H1 (cell line): ENCODE results near the gene COL25A1. TPM values are rescaled to one million over a fixed set of nuclear protein-coding genes. Genes with fewer than 3 reads are reported as not detected.

Source experiments
- CTCF ChIA-PET: fragments of 300-600 bp; sonication (Branson Sonifier 250); formaldehyde crosslinking; loops from one replicate; lab custom pipeline; 2021; ENCODE audit not compliant: partially characterized antibody; lab: Charles Lee
- POLR2A ChIA-PET: fragments of 300-600 bp; sonication (Branson Sonifier 250); formaldehyde crosslinking; loops from one replicate; lab custom pipeline; 2021; ENCODE audit warnings: inconsistent platforms; ENCODE audit not compliant: partially characterized antibody; lab: Charles Lee
- DNase-seq, 2 experiments: peaks; one replicate each; pipeline versions ENCODE4 v3.0.0 to v3.0.0-alpha.2; 2010 to 2022; ENCODE audit warnings: low spot score in 2 of 2, low read depth in 1 of 2, mixed read lengths in 1 of 2
- FAIRE-seq: peaks from 2 replicates; lab custom pipeline; 2011; peaks lifted over from hg19 to GRCh38; lab: Jason Lieb, UNC
- H2AFZ ChIP-seq: 2 replicates; pipeline ENCODE4 v1.8.1; 2012; ENCODE audit warnings: low read length, inconsistent platforms
- H2AK5ac ChIP-seq: 2 replicates; pipeline ENCODE4 v1.6.1; 2013; ENCODE audit warnings: low read depth, low read length
- H2BK120ac ChIP-seq: replicated peaks from 2 replicates; pipeline ENCODE3; 2013; ENCODE audit warnings: low read depth, low read length, inconsistent platforms
- H2BK12ac ChIP-seq: 2 replicates; pipeline ENCODE4 v1.6.1; 2013; ENCODE audit warnings: low read depth, low read length
- H2BK15ac ChIP-seq: 2 replicates; pipeline ENCODE4 v1.6.1; 2013; ENCODE audit warnings: low read length
- H2BK20ac ChIP-seq: 2 replicates; pipeline ENCODE4 v1.6.1; 2013; ENCODE audit warnings: low read length
- H2BK5ac ChIP-seq: 2 replicates; pipeline ENCODE4 v1.6.1; 2013; ENCODE audit warnings: low read depth, low read length
- H3K14ac ChIP-seq: 2 replicates; pipeline ENCODE4 v1.6.1; 2013; ENCODE audit warnings: inconsistent platforms; ENCODE audit not compliant: insufficient read length
- H3K18ac ChIP-seq: 2 replicates; pipeline ENCODE4 v1.6.1; 2013; ENCODE audit warnings: low read length; ENCODE audit errors: extremely low read depth
- H3K23ac ChIP-seq: 2 replicates; pipeline ENCODE4 v1.6.1; 2013; ENCODE audit warnings: inconsistent platforms; ENCODE audit not compliant: insufficient read length
- H3K23me2 ChIP-seq: 2 replicates; pipeline ENCODE4 v1.6.1; 2013; ENCODE audit warnings: low read depth, low read length
- H3K27ac ChIP-seq: 2 replicates; pipeline ENCODE4 v1.6.1; 2011; ENCODE audit warnings: low read depth, low read length, inconsistent platforms
- H3K27me3 ChIP-seq, 4 experiments: replicated peaks in 1 of 4; 1 replicate in 1 of 4; 2 replicates in 3 of 4; pipeline versions ENCODE4 v1.6.1 to v1.8.1; 2011 to 2013; ENCODE audit warnings: low read length in 3 of 4, mild to moderate bottlenecking in 3 of 4, inconsistent platforms in 2 of 4, mixed read lengths in 2 of 4, moderate library complexity in 1 of 4; ENCODE audit not compliant: control insufficient read depth in 3 of 4, insufficient read depth in 3 of 4; ENCODE audit errors: extremely low read depth in 1 of 4
- H3K36me3 ChIP-seq, 4 experiments: 2 replicates each; pipeline versions ENCODE4 v1.6.1 to v1.8.1; 2011 to 2013; ENCODE audit warnings: mild to moderate bottlenecking in 4 of 4, low read length in 3 of 4, moderate library complexity in 2 of 4, control low read depth in 1 of 4, inconsistent platforms in 1 of 4; ENCODE audit not compliant: insufficient read depth in 4 of 4, control insufficient read depth in 2 of 4
- H3K4ac ChIP-seq: replicated peaks from 2 replicates; pipeline ENCODE3; 2013; ENCODE audit warnings: low read length, low read depth, mixed read lengths, inconsistent platforms; ENCODE audit not compliant: insufficient read length
- H3K4me1 ChIP-seq, 4 experiments: replicated peaks in 1 of 4; 1 replicate in 1 of 4; 2 replicates in 3 of 4; pipeline versions ENCODE4 v1.6.1 to v1.8.1; 2011 to 2013; ENCODE audit warnings: low read length in 3 of 4, inconsistent platforms in 2 of 4, mixed read lengths in 1 of 4; ENCODE audit not compliant: insufficient read depth in 4 of 4, control insufficient read depth in 3 of 4
- H3K4me2 ChIP-seq, 2 experiments: 2 replicates each; pipeline versions ENCODE4 v1.6.1 to v1.8.1; 2011 to 2013; ENCODE audit warnings: low read depth in 2 of 2, low read length in 2 of 2, control low read depth in 1 of 2, inconsistent platforms in 1 of 2, mild to moderate bottlenecking in 1 of 2; ENCODE audit not compliant: insufficient read depth in 1 of 2
- H3K4me3 ChIP-seq, 4 experiments: fragments of 200-600, 300-600 bp in 1 of 4; sonication (generic), shearing (Covaris generic), sonication (Bioruptor Twin) in 1 of 4; 2 replicates each; pipeline versions ENCODE4 v1.5.1 to v1.8.1; 2011 to 2016; ENCODE audit warnings: low read length in 4 of 4, low read depth in 3 of 4, control low read depth in 2 of 4, inconsistent platforms in 2 of 4, mild to moderate bottlenecking in 2 of 4, mixed read lengths in 1 of 4, moderate library complexity in 1 of 4; ENCODE audit not compliant: insufficient read depth in 2 of 4; ENCODE audit errors: extremely low read depth in 1 of 4
- H3K56ac ChIP-seq: replicated peaks from 2 replicates; pipeline ENCODE3; 2013; ENCODE audit warnings: low read depth, mild to moderate bottlenecking, mixed read lengths, low read length, inconsistent platforms; ENCODE audit not compliant: insufficient read length
- H3K79me1 ChIP-seq: 2 replicates; pipeline ENCODE4 v1.6.1; 2013; ENCODE audit warnings: low read depth, low read length, control low read depth
- H3K79me2 ChIP-seq, 2 experiments: 2 replicates each; pipeline versions ENCODE4 v1.6.1 to v1.8.1; 2012 to 2013; ENCODE audit warnings: low read length in 2 of 2, mild to moderate bottlenecking in 2 of 2, inconsistent platforms in 1 of 2; ENCODE audit not compliant: insufficient read depth in 2 of 2, control insufficient read depth in 1 of 2
- H3K9ac ChIP-seq, 4 experiments: replicated peaks in 1 of 4; 1 replicate in 1 of 4; 2 replicates in 3 of 4; pipeline versions ENCODE4 v1.6.1 to v1.8.1; 2011 to 2013; ENCODE audit warnings: low read depth in 3 of 4, low read length in 3 of 4, control low read depth in 2 of 4, mild to moderate bottlenecking in 2 of 4, moderate library complexity in 2 of 4, inconsistent platforms in 1 of 4; ENCODE audit errors: extremely low read depth in 1 of 4
- H3K9me3 ChIP-seq, 2 experiments: 2 replicates each; pipeline versions ENCODE4 v1.6.1 to v1.8.1; 2012 to 2013; ENCODE audit warnings: mild to moderate bottlenecking in 2 of 2, moderate library complexity in 2 of 2, control low read depth in 1 of 2, inconsistent platforms in 1 of 2, low read depth in 1 of 2, low read length in 1 of 2, mixed read lengths in 1 of 2; ENCODE audit not compliant: insufficient read depth in 2 of 2
- H4K20me1 ChIP-seq, 2 experiments: replicated peaks in 1 of 2; 2 replicates each; pipeline versions ENCODE3 to v1.8.1; 2011 to 2013; ENCODE audit warnings: inconsistent platforms in 2 of 2, low read length in 2 of 2, mild to moderate bottlenecking in 1 of 2; ENCODE audit not compliant: insufficient read depth in 2 of 2, control insufficient read depth in 1 of 2
- H4K5ac ChIP-seq: 2 replicates; pipeline ENCODE4 v1.6.1; 2013; ENCODE audit warnings: low read length, low read depth, mixed read lengths, inconsistent platforms; ENCODE audit not compliant: insufficient read length
- H4K8ac ChIP-seq: 2 replicates; pipeline ENCODE4 v1.8.0; 2013; ENCODE audit warnings: mild to moderate bottlenecking, moderate library complexity, low read length, inconsistent platforms; ENCODE audit not compliant: insufficient read depth; ENCODE audit errors: extremely low read depth
- H4K91ac ChIP-seq: replicated peaks from 2 replicates; pipeline ENCODE3; 2013; ENCODE audit warnings: low read length, mixed read lengths, inconsistent platforms; ENCODE audit not compliant: insufficient read length
- NRF1 ChIP-seq: IDR thresholded peaks from 2 replicates; pipeline ENCODE4 v1.6.1; 2011; ENCODE audit warnings: mild to moderate bottlenecking, low read depth, low read length, improper control_type of control experiment
- PHF8 ChIP-seq: fragments of 200-600 bp; sonication (generic); conservative IDR thresholded peaks from 2 replicates; pipeline ENCODE4 v1.7.1; 2012; ENCODE audit warnings: low read depth, mild to moderate bottlenecking, inconsistent platforms, low read length, moderate library complexity
- RXRA ChIP-seq: IDR thresholded peaks from 2 replicates; pipeline ENCODE4 v1.6.1; 2011; ENCODE audit warnings: low read depth, mild to moderate bottlenecking, low read length, moderate library complexity; ENCODE audit not compliant: insufficient read depth
- SP2 ChIP-seq: IDR thresholded peaks from 2 replicates; pipeline ENCODE4 v1.6.1; 2012; ENCODE audit warnings: mild to moderate bottlenecking, low read length, inconsistent platforms
- SP4 ChIP-seq: IDR thresholded peaks from 2 replicates; pipeline ENCODE4 v1.6.1; 2012; ENCODE audit warnings: low read length, inconsistent platforms
- YY1 ChIP-seq: IDR thresholded peaks from 2 replicates; pipeline ENCODE4 v1.6.1; 2011; ENCODE audit warnings: low read depth, mild to moderate bottlenecking, low read length
- WGBS, 2 experiments: shearing (Covaris generic) in 1 of 2; methylation state at CpG; one replicate each; pipeline versions ENCODE4 v1.1.6 to v1.1.7; 2013 to 2015; ENCODE audit warnings: low lambda C conversion rate in 2 of 2, mixed read lengths in 2 of 2, inconsistent platforms in 1 of 2, low coverage in 1 of 2, missing lambda C conversion rate in 1 of 2; ENCODE audit not compliant: insufficient replicate concordance in 2 of 2, insufficient coverage in 1 of 2, insufficient read length in 1 of 2; ENCODE audit errors: extremely low coverage in 1 of 2, missing lambda C conversion rate in 1 of 2; 5-methylcytosine and 5-hydroxymethylcytosine counted together
- polyA plus RNA-seq, 7 experiments: library from polyadenylated mRNA; depleted of rRNA in 3 of 7; stranded (reverse) in 5 of 7; unstranded in 2 of 7; fragments of >200 nt in 5 of 7; fragments of 200-250 nt in 2 of 7; gene quantifications; 1 replicate in 5 of 7; 2 replicates in 1 of 7; 4 replicates in 1 of 7; pipeline versions ENCODE4 v1.2.1 to v1.2.3, GENCODE V29; 2011 to 2013; ENCODE audit warnings: missing spikeins in 2 of 7, mixed read lengths in 2 of 7
- total RNA-seq: library from RNA; stranded (reverse); fragmentation: NEBNext Ultra II Directional; extraction: Animal tissue kit (Norgen Biotek cat#: 25700); gene quantifications from 2 replicates; pipeline ENCODE4 v1.2.1, GENCODE V29; 2021

The COL25A1 gene
- total and polyA plus RNA-seq, 2 of the 8 experiments (the other 6 are each of a cell fraction or from before 2014, with no cell fraction given): 1.1 to 8.3 TPM

- 93% methylated on average over 1 of the region's 1 CpG; no CpG with 5 or more reads in 1 of the 2 experiments for WGBS, 2 experiments
- H3K36me3 ChIP-seq: no peaks in the 10 kb centered on the region
- DNase-seq (no peak), FAIRE-seq (no peak)
- POLR2A ChIA-PET: no interaction called here
- H3K4ac ChIP-seq: no peak overlapping the region
- H2BK20ac ChIP-seq: no peak overlapping the region
- H4K8ac ChIP-seq: no peak overlapping the region
- H4K5ac ChIP-seq: no peak overlapping the region
- H4K91ac ChIP-seq: no peak overlapping the region
- no peak overlapping the region for H3K14ac ChIP-seq
- CTCF ChIA-PET: no interaction called here
- H2BK5ac ChIP-seq: no peak overlapping the region
- H4K20me1 ChIP-seq: no peaks in the 10 kb centered on the region
- H3K79me1 ChIP-seq: no peaks in the 10 kb centered on the region
- no peak overlapping the region for H2BK12ac ChIP-seq
- no peaks in the 10 kb centered on the region for H3K27me3 ChIP-seq
- H3K79me2 ChIP-seq: no peaks in the 10 kb centered on the region
- H2BK120ac ChIP-seq: no peak overlapping the region
- H3K23me2 ChIP-seq: no peaks in the 10 kb centered on the region
- no peak overlapping the region for H3K9ac ChIP-seq
- H2AK5ac ChIP-seq: no peak overlapping the region
- no peak for TF ChIP-seq NRF1
- TF ChIP-seq RXRA: no peak
- TF ChIP-seq PHF8: no peak
- TF ChIP-seq YY1: no peak
- no peak for TF ChIP-seq SP4
- TF ChIP-seq SP2: no peak
- no peak overlapping the region for H3K4me2 ChIP-seq
- no peak overlapping the region for H3K4me3 ChIP-seq
- H3K9me3 ChIP-seq: no peaks in the 10 kb centered on the region
- H2AFZ ChIP-seq: no peak overlapping the region
- no peak overlapping the region for H2BK15ac ChIP-seq
- H3K18ac ChIP-seq: no peak overlapping the region
- H3K4me1 ChIP-seq: no peaks in the 10 kb centered on the region
- no peak overlapping the region for H3K27ac ChIP-seq
- no peak overlapping the region for H3K56ac ChIP-seq
- no peak overlapping the region for H3K23ac ChIP-seq
Observed at GRCh38 chr4:109195646-109196045, 106.8 kb downstream of the COL25A1 start.
